A673 (cell line): ENCODE measurements around the gene PKNOX2. TPM values are rescaled to one million over a fixed set of nuclear protein-coding genes. Genes with fewer than 3 reads are reported as not detected.

ENCODE experiments used
- BruUV-seq: library from RNA; stranded (reverse); fragments of 400-500 nt; replicated peaks from 2 replicates; lab custom pipeline; 2021; lab: Mats Ljungman, UMichigan
- CTCF ChIA-PET: fragments of 300-600 bp; sonication (Branson Sonifier 250); formaldehyde crosslinking; loops from one replicate; lab custom pipeline; 2022; ENCODE audit warnings: antibody characterized with exemption; lab: Charles Lee
- POLR2A ChIA-PET: fragments of 300-600 bp; sonication (Branson Sonifier 250); formaldehyde crosslinking; loops from one replicate; lab custom pipeline; 2022; ENCODE audit warnings: antibody characterized with exemption; ENCODE audit not compliant: low non-redundant PET; lab: Charles Lee
- DNase-seq: peaks from one replicate; pipeline ENCODE4 v3.0.0-alpha.2; 2015; ENCODE audit warnings: low spot score
- H3K27ac ChIP-seq: fragments of 200-600 bp; sonication (generic); 2 replicates; pipeline ENCODE4 v1.5.1; 2016; ENCODE audit warnings: mixed run types, low read depth, mild to moderate bottlenecking, mixed read lengths, antibody characterized with exemption, low read length; ENCODE audit not compliant: poor library complexity, severe bottlenecking
- H3K27me3 ChIP-seq: fragments of 200-600 bp; sonication (generic); replicated peaks from 2 replicates; pipeline ENCODE4 v1.6.1; 2017; ENCODE audit warnings: mixed run types, low read depth, mild to moderate bottlenecking, mixed read lengths, antibody characterized with exemption, low read length; ENCODE audit not compliant: insufficient read depth, poor library complexity
- H3K36me3 ChIP-seq: fragments of 200-600 bp; sonication (generic); 2 replicates; pipeline ENCODE4 v1.6.1; 2016; ENCODE audit warnings: mixed run types, mild to moderate bottlenecking, mixed read lengths, antibody characterized with exemption, low read length; ENCODE audit not compliant: insufficient read depth, poor library complexity, severe bottlenecking
- H3K4me1 ChIP-seq: fragments of 200-600 bp; sonication (generic); 2 replicates; pipeline ENCODE4 v1.6.1; 2017; ENCODE audit warnings: mixed run types, mild to moderate bottlenecking, mixed read lengths, antibody characterized with exemption, low read length; ENCODE audit not compliant: insufficient read depth, poor library complexity, severe bottlenecking
- H3K4me3 ChIP-seq: fragments of 200-600 bp; sonication (generic); 2 replicates; pipeline ENCODE4 v1.5.1; 2016; ENCODE audit warnings: low read depth, mixed run types, mild to moderate bottlenecking, mixed read lengths, low read length; ENCODE audit not compliant: poor library complexity, severe bottlenecking
- H3K9me3 ChIP-seq: fragments of 200-600 bp; sonication (generic); 2 replicates; pipeline ENCODE4 v1.6.1; 2016; ENCODE audit warnings: mixed run types, low read depth, mild to moderate bottlenecking, mixed read lengths, antibody characterized with exemption, low read length; ENCODE audit not compliant: poor library complexity, severe bottlenecking
- CTCF ChIP-seq: fragments of 300-800, 200-600 bp; sonication (generic); conservative IDR thresholded peaks from 2 replicates; pipeline ENCODE4 v1.5.1; 2017; ENCODE audit warnings: low read depth, mild to moderate bottlenecking, antibody characterized with exemption, low read length, moderate library complexity, mixed read lengths
- EZH2 ChIP-seq: fragments of 200-600 bp; sonication (generic); IDR thresholded peaks from 2 replicates; pipeline ENCODE4 v1.6.1; 2017; ENCODE audit warnings: borderline replicate concordance, low read depth, mild to moderate bottlenecking, mixed read lengths, antibody characterized with exemption, low read length; ENCODE audit not compliant: poor library complexity, severe bottlenecking
- intact Hi-C: fragments of 100-400 bp; cut with micrococcal nuclease; formaldehyde crosslinking; loops from one replicate; pipeline ENCODE4 v1.10.0; 2022; ENCODE audit not compliant: unreplicated experiment
- total RNA-seq: library from RNA; stranded (reverse); gene quantifications from 2 replicates; pipeline ENCODE4 v1.2.3, GENCODE V29; 2021

The PKNOX2 gene
- total RNA-seq, 1 experiment from 2014 or later = 1.1 TPM

GRCh38 chr11:125342281-125342930, 177.9 kb downstream of the PKNOX2 start:
- Histone ChIP-seq H3K27ac (no peak overlapping the region), H3K4me3 (no peak overlapping the region), H3K9me3 (no peaks in the 10 kb centered on the region), H3K36me3 (no peaks in the 10 kb centered on the region), H3K27me3 (no peaks in the 10 kb centered on the region), H3K4me1 (no peaks in the 10 kb centered on the region)
- DNase-seq = no peak
- no TSS peak for BruUV-seq
- ChIA-PET CTCF (interaction anchor here (0.6 kb wide), 1 partner anchor 18 kb away, joined by 3 read pairs; no protein-coding TSS in a partner anchor), POLR2A (no interaction called here)
- TF ChIP-seq EZH2 (no peak), CTCF (no peak)
- intact Hi-C loops = no loop called here

- no peaks in the 10 kb centered on the region for H3K27me3 ChIP-seq
- no peaks in the 10 kb centered on the region for H3K9me3 ChIP-seq
- no peak overlapping the region for H3K27ac ChIP-seq
- POLR2A ChIA-PET = no interaction called here
- no peak overlapping the region for H3K4me3 ChIP-seq
- CTCF ChIA-PET = no interaction called here
- H3K4me1 ChIP-seq = no peaks in the 10 kb centered on the region
- intact Hi-C loops = no loop called here
- no TSS peak for BruUV-seq
- H3K36me3 ChIP-seq = no peaks in the 10 kb centered on the region
- TF ChIP-seq CTCF (no peak), EZH2 (no peak)
- no peak for DNase-seq
Measured at GRCh38 chr11:125343086-125343717, 178.7 kb downstream of the PKNOX2 start.

- Histone ChIP-seq H3K4me3 (no peak overlapping the region), H3K27me3 (no peaks in the 10 kb centered on the region), H3K4me1 (no peaks in the 10 kb centered on the region), H3K27ac (no peak overlapping the region), H3K36me3 (no peaks in the 10 kb centered on the region), H3K9me3 (no peaks in the 10 kb centered on the region)
- TF ChIP-seq CTCF (no peak), EZH2 (no peak)
- DNase-seq = no peak
- POLR2A ChIA-PET = no interaction called here
- BruUV-seq = no TSS peak
- CTCF ChIA-PET = no interaction called here
- intact Hi-C loops = no loop called here
Measured at GRCh38 chr11:125343718-125344131, 179.2 kb downstream of the PKNOX2 start.
